HCT116 (cell line): ENCODE results near the gene ALX4. TPM values are rescaled to one million over a fixed set of nuclear protein-coding genes. Genes with fewer than 3 reads are reported as not detected.

Experiments used
- ATAC-seq: fragments of 200-7000 bp; cut with Tn5 transposase; 2 replicates; pipeline ENCODE4 v1.9.1; 2020; ENCODE audit warnings: mild to moderate bottlenecking, moderate library complexity
- BruUV-seq: library from RNA; stranded (reverse); fragments of 400-500 nt; replicated peaks from 2 replicates; lab custom pipeline; 2021; lab: Mats Ljungman, UMichigan
- CTCF ChIA-PET: fragments of 300-600 bp; sonication (Branson Sonifier 250); formaldehyde crosslinking; loops from one replicate; lab custom pipeline; 2021; ENCODE audit warnings: antibody characterized with exemption; lab: Charles Lee
- POLR2A ChIA-PET: fragments of 300-600, 350-600 bp; sonication (Branson Sonifier 250); formaldehyde crosslinking; loops from one replicate; lab custom pipeline; 2021; ENCODE audit warnings: antibody characterized with exemption; lab: Charles Lee
- RAD21 ChIA-PET, 2 experiments: fragments of 300-600 bp; sonication (Branson Sonifier 250); formaldehyde crosslinking; loops; one replicate each; lab custom pipeline; 2023; ENCODE audit warnings: low total read pairs in 2 of 2; ENCODE audit not compliant: uncharacterized antibody in 2 of 2, unreplicated experiment in 2 of 2, low non-redundant PET in 1 of 2; lab: Charles Lee
- DNase-seq: peaks from one replicate; pipeline ENCODE4 v3.0.0-alpha.2; 2010; ENCODE audit warnings: low read depth, low spot score
- H2AFZ ChIP-seq: fragments of 200-600 bp; shearing (Covaris generic), sonication (generic); 2 replicates; pipeline ENCODE4 v1.6.1; 2017; ENCODE audit warnings: low read depth, mixed run types, mixed read lengths, antibody characterized with exemption, low read length; ENCODE audit not compliant: poor library complexity, severe bottlenecking
- H3K27ac ChIP-seq: 2 replicates; pipeline ENCODE4 v1.5.1; 2012; ENCODE audit warnings: low read depth, low read length
- H3K27me3 ChIP-seq: fragments of 200-600 bp; sonication (generic); 2 replicates; pipeline ENCODE4 v1.6.1; 2016; ENCODE audit warnings: mixed run types, low read length, mixed read lengths; ENCODE audit not compliant: insufficient read depth
- H3K36me3 ChIP-seq, 2 experiments: fragments of 200-500 bp in 1 of 2; fragments of 200-600 bp in 1 of 2; sonication (Bioruptor generic) in 1 of 2; sonication (generic) in 1 of 2; 2 replicates each; pipeline versions ENCODE4 v1.5.1 to v1.6.1; 2014 to 2016; ENCODE audit warnings: low read length in 2 of 2, inconsistent platforms in 1 of 2, mixed read lengths in 1 of 2, mixed run types in 1 of 2; ENCODE audit not compliant: insufficient read depth in 2 of 2, control insufficient read depth in 1 of 2
- H3K4me1 ChIP-seq, 2 experiments: fragments of 200-600 bp in 1 of 2; sonication (generic) in 1 of 2; 2 replicates each; pipeline versions ENCODE4 v1.5.1 to v1.6.1; 2012 to 2017; ENCODE audit warnings: low read length in 2 of 2, inconsistent platforms in 1 of 2, mild to moderate bottlenecking in 1 of 2, mixed read lengths in 1 of 2, mixed run types in 1 of 2, moderate library complexity in 1 of 2; ENCODE audit not compliant: insufficient read depth in 2 of 2, control insufficient read depth in 1 of 2
- H3K4me2 ChIP-seq: fragments of 200-600 bp; sonication (generic); 2 replicates; pipeline ENCODE4 v1.6.1; 2017; ENCODE audit warnings: mixed run types, low read length, mixed read lengths
- H3K4me3 ChIP-seq, 2 experiments: fragments of 200-600 bp in 1 of 2; sonication (generic) in 1 of 2; replicated peaks in 1 of 2; 2 replicates each; pipeline ENCODE4 v1.5.1; 2011 to 2016; ENCODE audit warnings: low read length in 2 of 2, control low read depth in 1 of 2, low read depth in 1 of 2, mild to moderate bottlenecking in 1 of 2, mixed read lengths in 1 of 2, mixed run types in 1 of 2
- H3K79me2 ChIP-seq: fragments of 200-600 bp; sonication (generic); 2 replicates; pipeline ENCODE4 v1.6.1; 2017; ENCODE audit warnings: mild to moderate bottlenecking, mixed run types, low read length, moderate library complexity, mixed read lengths; ENCODE audit not compliant: insufficient read depth
- H3K9ac ChIP-seq: fragments of 200-600 bp; sonication (generic); 2 replicates; pipeline ENCODE4 v1.6.1; 2016; ENCODE audit warnings: low read length, mixed read lengths
- H3K9me2 ChIP-seq: fragments of 200-600 bp; sonication (generic), shearing (Covaris generic); 2 replicates; pipeline ENCODE4 v1.6.1; 2017; ENCODE audit warnings: mixed run types, mild to moderate bottlenecking, moderate library complexity; ENCODE audit not compliant: insufficient read depth
- H3K9me3 ChIP-seq, 2 experiments: fragments of 200-500 bp in 1 of 2; fragments of 200-600 bp in 1 of 2; sonication (Bioruptor generic) in 1 of 2; sonication (generic) in 1 of 2; 2 replicates each; pipeline ENCODE4 v1.6.1; 2014 to 2017; ENCODE audit warnings: low read length in 2 of 2, mixed read lengths in 2 of 2, inconsistent platforms in 1 of 2, low read depth in 1 of 2, mild to moderate bottlenecking in 1 of 2, mixed run types in 1 of 2, moderate library complexity in 1 of 2; ENCODE audit not compliant: control insufficient read depth in 1 of 2, insufficient read depth in 1 of 2
- H4K20me1 ChIP-seq: fragments of 200-600 bp; sonication (generic), shearing (Covaris generic); 2 replicates; pipeline ENCODE4 v1.6.1; 2017; ENCODE audit warnings: mixed run types, mild to moderate bottlenecking, moderate library complexity; ENCODE audit not compliant: insufficient read depth
- CBX3 ChIP-seq: IDR thresholded peaks from 2 replicates; pipeline ENCODE4 v1.6.1; 2012; ENCODE audit warnings: low read depth
- EGR1 ChIP-seq: IDR thresholded peaks from 2 replicates; pipeline ENCODE4 v1.6.1; 2012; ENCODE audit warnings: low read depth
- EZH2 ChIP-seq: fragments of 200-600 bp; sonication (generic); IDR thresholded peaks from 2 replicates; pipeline ENCODE4 v1.6.1; 2017; ENCODE audit warnings: antibody characterized with exemption, mixed run types
- FOSL1 ChIP-seq: IDR thresholded peaks from 2 replicates; pipeline ENCODE4 v1.6.1; 2012; ENCODE audit warnings: low read depth
- MAX ChIP-seq: IDR thresholded peaks from 2 replicates; pipeline ENCODE4 v1.6.1; 2012
- POLR2A ChIP-seq: IDR thresholded peaks from 2 replicates; pipeline ENCODE4 v1.7.0; 2011; ENCODE audit warnings: borderline replicate concordance; ENCODE audit not compliant: insufficient read depth, insufficient read length; ENCODE audit errors: extremely low read depth
- POLR2AphosphoS5 ChIP-seq: IDR thresholded peaks from 2 replicates; pipeline ENCODE4 v1.6.1; 2011; ENCODE audit warnings: mild to moderate bottlenecking, low read depth, low read length, moderate library complexity
- SP1 ChIP-seq: IDR thresholded peaks from 2 replicates; pipeline ENCODE4 v1.6.1; 2012; ENCODE audit warnings: low read depth
- SRF ChIP-seq: IDR thresholded peaks from 2 replicates; pipeline ENCODE4 v1.6.1; 2012; ENCODE audit warnings: low read depth
- TCF7L2 ChIP-seq: IDR thresholded peaks from 2 replicates; pipeline ENCODE4 v1.7.0; 2011; ENCODE audit warnings: borderline replicate concordance, inconsistent platforms; ENCODE audit not compliant: insufficient read depth, insufficient read length; ENCODE audit errors: extremely low read depth
- ZFX ChIP-seq: fragments of 450-650 bp; IDR thresholded peaks from 2 replicates; pipeline ENCODE4 v1.6.1; 2017
- ZNF274 ChIP-seq: fragments of 200-500 bp; sonication (Bioruptor generic); IDR thresholded peaks from 2 replicates; pipeline ENCODE4 v1.6.1; 2014; ENCODE audit warnings: mild to moderate bottlenecking, low read depth, low read length, inconsistent platforms
- intact Hi-C: fragments of 100-400 bp; cut with micrococcal nuclease; formaldehyde crosslinking; loops from 2 replicates; pipeline ENCODE4 v1.10.0; 2022
- total RNA-seq: library from RNA; stranded (reverse); gene quantifications from one replicate; pipeline ENCODE4 v1.2.1, GENCODE V29; 2021; ENCODE audit not compliant: unreplicated experiment
- TF ChIP-seq, protein P1 (sequence below): IDR thresholded peaks from 2 replicates; pipeline ENCODE4 v1.6.1; 2012; ENCODE audit warnings: low read depth
- TF ChIP-seq, protein P2 (sequence below): IDR thresholded peaks from 2 replicates; pipeline ENCODE4 v1.6.1; 2011; ENCODE audit warnings: mild to moderate bottlenecking, low read length, moderate library complexity; ENCODE audit not compliant: insufficient replicate concordance; ENCODE audit errors: extremely low read depth

ALX4 gene
- total RNA-seq, 1 experiment from 2014 or later = not detected

DNA sequence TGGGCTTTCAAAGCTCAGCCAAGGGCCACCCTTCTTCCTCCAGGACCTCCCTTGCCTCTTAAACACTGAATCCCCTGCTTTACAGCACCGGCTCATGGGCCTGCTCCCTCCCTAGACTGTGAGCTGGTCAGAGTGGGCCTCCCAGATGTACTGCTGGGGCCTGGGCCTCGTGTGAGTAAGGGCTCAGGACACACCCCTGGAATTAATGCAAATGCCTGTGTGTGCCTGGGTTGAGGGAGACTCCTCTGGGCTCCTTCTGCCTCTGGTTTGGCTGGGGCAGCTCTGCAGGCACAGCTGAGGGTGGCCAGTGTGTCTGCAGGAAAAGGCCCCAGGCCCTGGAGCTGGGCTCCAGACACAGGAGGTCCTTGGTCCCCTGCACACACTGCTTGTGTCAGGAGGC, 24.2 kb downstream of the ALX4 start:
- Histone ChIP-seq H3K36me3 (no peaks in the 10 kb centered on the region), H3K9me2 (no peaks in the 10 kb centered on the region), H3K79me2 (no peaks in the 10 kb centered on the region), H3K4me2 (no peak overlapping the region), H3K9ac (no peak overlapping the region), H3K9me3 (no peaks in the 10 kb centered on the region), H3K27me3 (no peaks in the 10 kb centered on the region), H3K4me3 (no peak overlapping the region), H3K27ac (no peak overlapping the region), H3K4me1 (no peaks in the 10 kb centered on the region; a peak in 1 of 4 replicates), H2AFZ (no peak overlapping the region), H4K20me1 (no peaks in the 10 kb centered on the region)
- BruUV-seq = no TSS peak
- RAD21 ChIA-PET = interaction anchor here in 1 of 2 experiments (1.0 to 1.5 kb wide), 3 partner anchors 152 to 331 kb away, joined by 3 to 4 read pairs (median 3); no protein-coding TSS in a partner anchor
- ATAC-seq = peak; percentile 31
- intact Hi-C loops = loop anchor here (1.0 to 10.0 kb wide), 4 partner anchors 151 to 331 kb away; no protein-coding TSS in a partner anchor
- no peak for DNase-seq
- TF ChIP-seq ZFX (no peak; the same call in 1 of the 2 replicates), TCF7L2 (no peak), POLR2AphosphoS5 (no peak), POLR2A (no peak)
- TF ChIP-seq, protein P1, sequence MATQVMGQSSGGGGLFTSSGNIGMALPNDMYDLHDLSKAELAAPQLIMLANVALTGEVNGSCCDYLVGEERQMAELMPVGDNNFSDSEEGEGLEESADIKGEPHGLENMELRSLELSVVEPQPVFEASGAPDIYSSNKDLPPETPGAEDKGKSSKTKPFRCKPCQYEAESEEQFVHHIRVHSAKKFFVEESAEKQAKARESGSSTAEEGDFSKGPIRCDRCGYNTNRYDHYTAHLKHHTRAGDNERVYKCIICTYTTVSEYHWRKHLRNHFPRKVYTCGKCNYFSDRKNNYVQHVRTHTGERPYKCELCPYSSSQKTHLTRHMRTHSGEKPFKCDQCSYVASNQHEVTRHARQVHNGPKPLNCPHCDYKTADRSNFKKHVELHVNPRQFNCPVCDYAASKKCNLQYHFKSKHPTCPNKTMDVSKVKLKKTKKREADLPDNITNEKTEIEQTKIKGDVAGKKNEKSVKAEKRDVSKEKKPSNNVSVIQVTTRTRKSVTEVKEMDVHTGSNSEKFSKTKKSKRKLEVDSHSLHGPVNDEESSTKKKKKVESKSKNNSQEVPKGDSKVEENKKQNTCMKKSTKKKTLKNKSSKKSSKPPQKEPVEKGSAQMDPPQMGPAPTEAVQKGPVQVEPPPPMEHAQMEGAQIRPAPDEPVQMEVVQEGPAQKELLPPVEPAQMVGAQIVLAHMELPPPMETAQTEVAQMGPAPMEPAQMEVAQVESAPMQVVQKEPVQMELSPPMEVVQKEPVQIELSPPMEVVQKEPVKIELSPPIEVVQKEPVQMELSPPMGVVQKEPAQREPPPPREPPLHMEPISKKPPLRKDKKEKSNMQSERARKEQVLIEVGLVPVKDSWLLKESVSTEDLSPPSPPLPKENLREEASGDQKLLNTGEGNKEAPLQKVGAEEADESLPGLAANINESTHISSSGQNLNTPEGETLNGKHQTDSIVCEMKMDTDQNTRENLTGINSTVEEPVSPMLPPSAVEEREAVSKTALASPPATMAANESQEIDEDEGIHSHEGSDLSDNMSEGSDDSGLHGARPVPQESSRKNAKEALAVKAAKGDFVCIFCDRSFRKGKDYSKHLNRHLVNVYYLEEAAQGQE = no peak
- CTCF ChIA-PET = interaction anchor here (1.0 to 2.0 kb wide), 7 partner anchors 13 to 332 kb away, joined by 3 to 7 read pairs (median 4); no protein-coding TSS in a partner anchor
- POLR2A ChIA-PET = no interaction called here

DNA sequence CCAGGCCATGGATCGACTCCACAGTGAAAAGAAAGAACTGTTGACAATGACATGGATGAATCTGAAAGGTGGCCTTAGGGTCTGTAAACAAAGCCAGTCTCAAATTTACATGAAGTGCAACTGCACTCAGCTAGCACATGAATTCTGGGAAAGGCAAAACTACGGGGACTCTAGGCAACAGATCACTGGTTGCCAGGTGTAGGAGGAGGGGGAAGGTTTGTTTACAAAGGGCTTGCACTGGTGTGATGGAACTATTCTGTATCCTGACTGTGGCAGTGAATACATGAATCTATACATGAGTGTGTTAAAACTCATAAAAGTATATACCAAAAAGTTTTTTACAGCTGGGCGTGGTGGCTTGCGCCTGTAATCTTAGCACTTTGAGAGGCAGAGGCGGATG, 27.3 kb downstream of the ALX4 start:
- Histone ChIP-seq H3K9me2 (no peaks in the 10 kb centered on the region), H2AFZ (no peak overlapping the region), H3K9ac (no peak overlapping the region), H3K4me3 (no peak overlapping the region), H3K9me3 (no peaks in the 10 kb centered on the region), H3K4me2 (no peak overlapping the region), H3K4me1 (no peaks in the 10 kb centered on the region), H3K27ac (no peak overlapping the region), H3K27me3 (no peaks in the 10 kb centered on the region), H4K20me1 (no peaks in the 10 kb centered on the region), H3K79me2 (no peaks in the 10 kb centered on the region), H3K36me3 (no peaks in the 10 kb centered on the region)
- RAD21 ChIA-PET = no interaction called here
- BruUV-seq = no TSS peak
- DNase-seq = no peak
- intact Hi-C loops = loop anchor here (10.0 kb wide), 1 partner anchor 148 kb away; no protein-coding TSS in a partner anchor
- POLR2A ChIA-PET = no interaction called here
- CTCF ChIA-PET = no interaction called here
- no peak for TF ChIP-seq MAX
- TF ChIP-seq EZH2 = no peak
- no peak for TF ChIP-seq TCF7L2
- TF ChIP-seq SP1 = no peak
- no peak for TF ChIP-seq FOSL1
- TF ChIP-seq, protein P2, sequence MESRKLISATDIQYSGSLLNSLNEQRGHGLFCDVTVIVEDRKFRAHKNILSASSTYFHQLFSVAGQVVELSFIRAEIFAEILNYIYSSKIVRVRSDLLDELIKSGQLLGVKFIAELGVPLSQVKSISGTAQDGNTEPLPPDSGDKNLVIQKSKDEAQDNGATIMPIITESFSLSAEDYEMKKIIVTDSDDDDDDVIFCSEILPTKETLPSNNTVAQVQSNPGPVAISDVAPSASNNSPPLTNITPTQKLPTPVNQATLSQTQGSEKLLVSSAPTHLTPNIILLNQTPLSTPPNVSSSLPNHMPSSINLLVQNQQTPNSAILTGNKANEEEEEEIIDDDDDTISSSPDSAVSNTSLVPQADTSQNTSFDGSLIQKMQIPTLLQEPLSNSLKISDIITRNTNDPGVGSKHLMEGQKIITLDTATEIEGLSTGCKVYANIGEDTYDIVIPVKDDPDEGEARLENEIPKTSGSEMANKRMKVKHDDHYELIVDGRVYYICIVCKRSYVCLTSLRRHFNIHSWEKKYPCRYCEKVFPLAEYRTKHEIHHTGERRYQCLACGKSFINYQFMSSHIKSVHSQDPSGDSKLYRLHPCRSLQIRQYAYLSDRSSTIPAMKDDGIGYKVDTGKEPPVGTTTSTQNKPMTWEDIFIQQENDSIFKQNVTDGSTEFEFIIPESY = no peak
- no peak for TF ChIP-seq SRF
- no peak for TF ChIP-seq CBX3
- TF ChIP-seq ZFX = no peak
- no peak for TF ChIP-seq ZNF274
- no peak for TF ChIP-seq EGR1
- no peak for ATAC-seq
